Retinal pigment epithelial cell (primary cell): ENCODE measurements around the gene SAA4.
"Not testable (repeated sequence)": the region's sequence is repeated elsewhere in the genome, so short reads cannot be mapped to it uniquely, and the experiment has no call there.

Source experiments
- DNase-seq: peaks from one replicate; pipeline ENCODE4 v3.0.0-alpha.2; 2010; ENCODE audit warnings: low read depth
- H3K4me3 ChIP-seq: 2 replicates; pipeline ENCODE4 v1.5.1; 2011; ENCODE audit warnings: mild to moderate bottlenecking, low read length, control low read depth, moderate library complexity
- TF ChIP-seq, protein P1 (sequence below): conservative IDR thresholded peaks from 2 replicates; pipeline ENCODE4 v1.5.1; 2011; ENCODE audit warnings: low read depth, low read length, control low read depth, inconsistent platforms

The SAA4 gene

DNA sequence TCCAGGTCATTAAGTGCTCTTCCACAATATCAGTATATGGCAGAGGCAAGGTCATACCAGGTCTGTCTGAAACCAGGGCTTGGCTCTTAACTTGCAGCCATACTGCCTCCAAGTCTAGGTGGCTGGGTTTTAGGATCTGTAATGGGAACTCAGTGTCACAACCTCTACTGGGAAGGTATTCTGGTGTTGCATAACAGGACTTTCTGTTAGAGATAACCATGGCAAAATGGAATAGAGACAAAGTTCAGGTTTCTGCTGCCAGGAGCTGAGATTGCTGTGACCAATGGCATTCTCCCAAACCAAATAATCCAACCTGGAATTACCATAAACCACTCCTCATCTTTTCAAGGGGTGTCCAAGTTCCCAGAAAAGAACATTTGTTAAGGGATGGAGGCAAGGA, 22.7 kb upstream of the SAA4 start:
- no peak for DNase-seq
- TF ChIP-seq, protein P1, sequence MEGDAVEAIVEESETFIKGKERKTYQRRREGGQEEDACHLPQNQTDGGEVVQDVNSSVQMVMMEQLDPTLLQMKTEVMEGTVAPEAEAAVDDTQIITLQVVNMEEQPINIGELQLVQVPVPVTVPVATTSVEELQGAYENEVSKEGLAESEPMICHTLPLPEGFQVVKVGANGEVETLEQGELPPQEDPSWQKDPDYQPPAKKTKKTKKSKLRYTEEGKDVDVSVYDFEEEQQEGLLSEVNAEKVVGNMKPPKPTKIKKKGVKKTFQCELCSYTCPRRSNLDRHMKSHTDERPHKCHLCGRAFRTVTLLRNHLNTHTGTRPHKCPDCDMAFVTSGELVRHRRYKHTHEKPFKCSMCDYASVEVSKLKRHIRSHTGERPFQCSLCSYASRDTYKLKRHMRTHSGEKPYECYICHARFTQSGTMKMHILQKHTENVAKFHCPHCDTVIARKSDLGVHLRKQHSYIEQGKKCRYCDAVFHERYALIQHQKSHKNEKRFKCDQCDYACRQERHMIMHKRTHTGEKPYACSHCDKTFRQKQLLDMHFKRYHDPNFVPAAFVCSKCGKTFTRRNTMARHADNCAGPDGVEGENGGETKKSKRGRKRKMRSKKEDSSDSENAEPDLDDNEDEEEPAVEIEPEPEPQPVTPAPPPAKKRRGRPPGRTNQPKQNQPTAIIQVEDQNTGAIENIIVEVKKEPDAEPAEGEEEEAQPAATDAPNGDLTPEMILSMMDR: no peak

DNA sequence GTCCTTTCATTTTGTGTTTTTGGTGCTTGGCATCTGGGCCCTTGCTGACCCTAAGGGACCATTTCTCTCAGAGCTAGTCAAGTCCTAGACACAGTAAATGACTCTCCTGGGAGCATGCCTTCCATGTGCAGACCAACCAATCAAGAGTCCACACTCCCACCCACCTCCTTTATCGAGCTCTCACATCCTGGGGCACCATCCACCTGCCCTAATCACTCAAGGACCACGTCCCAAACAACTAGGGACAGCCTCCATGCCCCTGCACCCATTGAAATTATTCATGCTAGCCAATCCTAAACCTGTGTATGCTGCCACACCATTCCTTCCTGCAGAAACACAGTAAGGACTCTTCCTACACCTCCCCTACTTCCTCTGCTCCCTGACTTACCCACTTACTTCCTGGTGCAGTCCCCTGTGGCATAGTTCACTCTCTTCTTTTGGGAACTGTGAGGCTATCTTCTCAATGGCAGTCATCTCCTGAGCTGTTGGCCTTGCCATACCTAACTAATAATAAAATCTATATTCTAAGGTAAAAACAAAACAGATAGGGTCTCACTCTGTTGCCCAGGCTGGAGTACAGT, 18.3 kb upstream of the SAA4 start:
- no peak for DNase-seq
- TF ChIP-seq, protein P1: no peak
- no peak overlapping the region for H3K4me3 ChIP-seq

More for the DNA sequence above, 22.7 kb upstream of the SAA4 start:
- H3K4me3 ChIP-seq: no peak overlapping the region

DNA sequence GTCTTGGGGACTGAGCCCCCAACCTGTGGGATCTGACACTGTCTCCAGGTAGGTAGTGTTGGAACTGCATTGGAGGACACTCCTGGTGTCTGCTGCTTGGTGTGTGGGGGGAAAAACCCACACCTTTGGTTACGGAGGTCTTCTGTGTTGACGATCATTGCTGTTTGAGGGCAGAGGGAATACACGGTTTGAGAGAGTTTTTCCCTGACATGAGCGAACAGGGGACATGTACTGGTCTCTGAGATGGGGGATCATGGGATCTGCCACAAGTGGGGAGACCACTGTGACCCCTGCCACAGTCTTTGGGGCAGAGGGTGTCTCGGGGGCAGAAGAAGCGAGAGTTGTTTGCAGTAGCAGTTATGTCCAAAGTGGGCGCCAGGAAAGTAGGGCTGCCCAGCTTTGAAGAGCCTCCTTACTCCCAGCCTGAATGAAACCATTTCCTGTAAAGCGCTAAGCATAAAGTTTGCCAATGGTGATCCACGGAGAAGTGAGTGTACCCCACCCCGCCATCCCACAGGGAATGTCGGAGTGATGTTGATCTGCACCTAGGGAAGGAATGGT, 17.3 kb upstream of the SAA4 start:
- no peak for DNase-seq
- H3K4me3 ChIP-seq: no peak overlapping the region
- TF ChIP-seq, protein P1: no peak

DNA sequence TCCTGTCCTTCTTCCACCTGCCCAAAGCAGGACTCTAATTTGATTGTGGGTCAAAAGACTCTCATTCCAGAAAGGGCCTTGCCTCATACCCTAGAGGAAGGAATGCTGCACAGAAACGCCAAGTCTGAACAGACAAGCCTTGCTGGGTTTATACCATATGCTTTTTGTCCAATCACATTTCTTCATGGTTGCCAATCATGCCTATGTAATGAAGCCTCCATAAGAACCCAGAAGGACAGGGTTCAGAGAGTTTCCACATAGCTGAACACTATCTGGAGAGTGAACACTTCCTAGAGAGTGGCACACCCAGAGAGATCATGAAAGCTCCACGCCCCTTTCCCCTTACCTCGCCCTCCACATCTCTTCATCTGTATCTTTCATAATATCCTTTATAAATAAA, 16.6 kb upstream of the SAA4 start:
- TF ChIP-seq, protein P1: no peak
- DNase-seq: no peak
- H3K4me3 ChIP-seq: no peak overlapping the region

DNA sequence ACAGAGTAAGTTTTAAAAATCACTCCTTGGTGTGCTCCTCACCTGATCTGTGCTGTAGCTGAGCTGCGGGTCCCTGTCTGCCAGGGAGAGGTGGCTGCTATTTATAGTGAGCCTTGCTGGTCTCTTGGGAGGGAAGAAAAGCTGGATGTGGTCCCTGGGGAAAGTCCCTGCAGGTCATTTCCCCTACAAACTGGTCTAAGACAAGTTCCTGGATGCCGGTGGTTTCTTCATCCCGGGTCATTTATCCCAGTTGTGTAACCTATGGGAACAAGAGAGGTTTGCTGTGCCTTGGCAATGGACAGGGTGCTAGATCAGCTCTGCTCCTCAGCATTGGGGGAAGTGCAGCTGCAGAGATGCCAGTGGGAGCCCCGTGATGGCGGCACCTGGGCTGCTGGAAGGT, 12.0 kb upstream of the SAA4 start, which contains the start of gene SAA2:
TSS of gene SAA2 (minus strand) at position 108 of the 400 bp plus-strand sequence. CDS start 657 bp downstream, outside the sequence.
- no peak for DNase-seq
- TF ChIP-seq, protein P1: no peak
- H3K4me3 ChIP-seq: no peak within 1 kb of the TSS

DNA sequence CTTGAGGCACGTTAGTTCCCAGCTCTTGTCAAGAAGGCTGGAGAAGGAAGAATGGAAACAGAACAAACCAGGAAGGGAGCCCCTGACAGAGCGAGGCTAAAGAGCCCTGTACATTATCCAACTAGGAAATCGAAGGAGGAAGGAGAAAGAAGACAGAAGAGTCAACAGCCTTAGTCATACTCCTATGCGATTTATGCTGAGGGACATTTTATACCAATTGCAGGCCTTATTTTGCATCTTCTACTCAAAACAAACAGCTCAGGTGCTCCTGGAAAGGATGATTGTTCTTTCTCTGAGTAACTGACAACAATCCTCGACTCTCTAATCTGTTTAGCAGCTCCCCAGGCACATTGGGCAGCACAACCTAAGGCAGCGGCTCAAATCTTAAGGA, 10.6 kb upstream of the SAA4 start:
- not testable (repeated sequence) for H3K4me3 ChIP-seq, DNase-seq

DNA sequence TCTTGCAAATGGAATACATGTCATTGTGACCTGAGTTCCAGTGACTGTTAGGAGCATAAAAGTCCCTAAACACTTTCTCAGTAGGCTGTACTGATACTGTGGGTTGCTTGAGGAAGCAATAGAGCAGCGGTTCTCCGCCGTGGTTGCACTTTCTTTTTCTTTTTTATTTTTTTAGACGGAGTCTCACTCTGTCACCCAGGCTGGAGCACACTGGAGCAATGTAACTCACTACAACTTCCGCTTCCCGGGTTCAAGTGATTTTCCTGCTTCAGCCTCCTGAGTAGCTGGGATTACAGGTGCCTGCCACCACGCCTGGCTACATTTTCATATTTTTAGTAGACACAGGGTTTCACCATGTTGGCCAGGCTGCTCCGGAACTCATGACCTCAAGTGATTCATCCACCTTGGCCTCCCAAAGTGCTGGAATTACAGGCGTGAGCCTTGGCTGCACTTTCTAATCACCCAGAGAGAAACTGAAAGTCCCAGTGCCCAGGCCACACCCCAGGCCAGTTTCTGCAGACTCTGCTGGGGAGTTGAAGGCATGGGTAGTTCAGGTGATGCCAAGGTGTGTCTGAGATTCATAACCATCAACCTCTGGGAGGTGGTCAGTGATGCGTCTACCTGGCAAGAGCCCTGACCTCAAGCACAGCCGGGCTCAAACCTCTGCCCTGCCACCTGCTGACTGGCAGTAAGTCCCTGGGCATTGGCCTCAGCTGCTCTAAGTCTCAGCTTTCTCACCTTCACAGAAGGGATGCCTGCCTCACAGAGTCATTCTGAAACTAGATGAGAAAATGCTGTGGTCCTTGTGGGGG, 10.0 kb upstream of the SAA4 start:
- DNase-seq, H3K4me3 ChIP-seq: not testable (repeated sequence)

DNA sequence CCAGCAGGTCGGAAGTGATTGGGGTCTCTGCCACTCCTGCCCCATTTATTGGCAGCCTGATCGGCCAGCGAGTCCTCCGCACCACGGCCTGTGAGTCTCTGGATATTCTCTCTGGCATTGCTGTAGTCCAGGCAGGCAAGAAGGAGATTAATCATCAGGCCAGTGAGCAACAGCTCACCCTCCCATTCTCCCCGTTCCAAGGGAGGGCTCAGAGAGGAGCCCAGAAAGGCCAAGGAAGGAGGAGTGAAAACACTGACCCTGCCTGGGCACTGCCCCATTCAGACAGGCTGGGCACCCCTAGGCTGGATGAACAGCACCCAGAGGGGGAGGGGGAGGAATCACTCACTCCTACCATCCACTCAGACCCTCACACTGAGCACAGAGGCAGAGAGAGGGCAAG, 8.8 kb upstream of the SAA4 start:
- H3K4me3 ChIP-seq: no peak overlapping the region
- TF ChIP-seq, protein P1: no peak
- no peak for DNase-seq
